PC-9 (cell line): ENCODE data around the gene CAPG. TPM values are rescaled to one million over a fixed set of nuclear protein-coding genes. Genes with fewer than 3 reads are reported as not detected.
A peak's percentile ranks its signal among the peaks of the same experiment; 100 is the strongest.

Source experiments
- BruUV-seq: library from RNA; stranded (reverse); fragments of 400-500 nt; replicated peaks from 2 replicates; lab custom pipeline; 2021; lab: Mats Ljungman, UMichigan
- CTCF ChIA-PET: fragments of 300-600 bp; sonication (Branson Sonifier 250); formaldehyde crosslinking; loops from one replicate; lab custom pipeline; 2022; ENCODE audit warnings: antibody characterized with exemption; lab: Charles Lee
- POLR2A ChIA-PET: fragments of 300-600 bp; sonication (Branson Sonifier 250); formaldehyde crosslinking; loops from one replicate; lab custom pipeline; 2022; ENCODE audit warnings: antibody characterized with exemption; ENCODE audit not compliant: unreplicated experiment; lab: Charles Lee
- DNase-seq, 2 experiments: peaks; one replicate each; pipeline versions ENCODE4 v3.0.0 to v3.0.0-alpha.2; 2015 to 2022; ENCODE audit warnings: mixed read lengths in 1 of 2
- H2AFZ ChIP-seq: fragments of 200-600 bp; sonication (generic); 2 replicates; pipeline ENCODE4 v1.8.1; 2017; ENCODE audit warnings: antibody characterized with exemption
- H3F3A ChIP-seq: fragments of 200-600 bp; sonication (generic); 2 replicates; pipeline ENCODE4 v1.8.1; 2017; ENCODE audit warnings: antibody characterized with exemption, mild to moderate bottlenecking, low read depth; ENCODE audit not compliant: insufficient read depth
- H3K27ac ChIP-seq: fragments of 200-600 bp; sonication (generic); 2 replicates; pipeline ENCODE4 v1.6.1; 2016; ENCODE audit warnings: mixed run types
- H3K27me3 ChIP-seq: fragments of 200-600 bp; sonication (generic); 2 replicates; pipeline ENCODE4 v1.6.1; 2016; ENCODE audit warnings: low read depth, mixed run types; ENCODE audit not compliant: insufficient read depth
- H3K36me3 ChIP-seq: fragments of 200-600 bp; sonication (generic); 2 replicates; pipeline ENCODE4 v1.6.1; 2016; ENCODE audit warnings: low read depth, mixed run types
- H3K4me1 ChIP-seq: fragments of 200-600 bp; sonication (generic); replicated peaks from 2 replicates; pipeline ENCODE4 v1.6.1; 2016; ENCODE audit warnings: mixed run types; ENCODE audit not compliant: insufficient read depth
- H3K4me2 ChIP-seq: fragments of 200-600 bp; sonication (generic); 2 replicates; pipeline ENCODE4 v1.6.1; 2017; ENCODE audit warnings: mixed run types
- H3K4me3 ChIP-seq: fragments of 200-600 bp; sonication (generic); 2 replicates; pipeline ENCODE4 v1.6.1; 2016; ENCODE audit warnings: mixed run types
- H3K79me2 ChIP-seq: fragments of 200-600 bp; sonication (generic); 2 replicates; pipeline ENCODE4 v1.6.1; 2017; ENCODE audit warnings: low read depth, mixed run types
- H3K9me2 ChIP-seq: fragments of 200-600 bp; sonication (generic); 2 replicates; pipeline ENCODE4 v1.8.1; 2017; ENCODE audit warnings: mild to moderate bottlenecking; ENCODE audit not compliant: insufficient read depth
- H3K9me3 ChIP-seq: fragments of 200-600 bp; sonication (generic); 2 replicates; pipeline ENCODE4 v1.8.1; 2016; ENCODE audit warnings: low read depth; ENCODE audit not compliant: insufficient read depth
- H4K20me1 ChIP-seq: fragments of 200-600 bp; sonication (generic); 2 replicates; pipeline ENCODE4 v1.8.1; 2017; ENCODE audit not compliant: insufficient read depth
- EZH2 ChIP-seq: fragments of 200-600 bp; sonication (generic); IDR thresholded peaks from 2 replicates; pipeline ENCODE4 v1.8.0; 2017; ENCODE audit warnings: antibody characterized with exemption, low read depth
- intact Hi-C: fragments of 100-400 bp; cut with micrococcal nuclease; formaldehyde crosslinking; loops from one replicate; pipeline ENCODE4 v1.10.0; 2022; ENCODE audit not compliant: unreplicated experiment
- total RNA-seq: library from RNA; stranded (reverse); gene quantifications from 2 replicates; pipeline ENCODE4 v1.2.3, GENCODE V29; 2021
- TF ChIP-seq, protein P1 (sequence below): fragments of 200-600 bp; sonication (generic); conservative IDR thresholded peaks from 2 replicates; pipeline ENCODE4 v1.6.1; 2017; ENCODE audit warnings: mixed run types, antibody characterized with exemption, mild to moderate bottlenecking, moderate library complexity

Gene CAPG
- total RNA-seq, 1 experiment from 2014 or later, result 417 TPM

DNA sequence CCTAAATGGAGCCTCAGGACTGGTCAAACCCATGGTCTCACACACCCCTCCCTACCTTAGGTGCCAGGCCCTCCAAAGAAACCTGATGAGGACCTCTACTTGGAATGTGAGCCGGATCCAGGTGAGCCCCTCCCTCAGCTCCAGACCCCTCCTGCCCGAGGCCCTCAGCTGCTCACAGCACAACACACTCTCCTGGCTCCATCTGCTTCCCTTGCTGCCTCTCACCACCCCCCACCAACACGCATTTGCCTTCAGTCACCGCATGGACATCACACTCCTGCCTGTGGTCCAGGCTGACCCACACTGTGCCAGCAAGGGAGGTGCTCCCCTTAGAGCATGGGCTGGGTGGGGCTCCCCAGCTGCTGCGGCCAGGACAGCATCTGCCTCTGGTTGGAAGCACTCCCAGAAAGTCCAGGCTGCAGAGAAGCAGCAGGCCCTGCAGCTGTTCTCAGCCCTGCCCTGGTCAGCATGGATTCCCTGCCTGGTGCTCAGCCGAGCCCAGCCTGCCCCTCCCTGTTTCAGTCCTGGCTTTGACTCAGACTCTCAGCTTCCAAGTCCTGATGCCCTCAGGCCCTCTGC lies 23.4 kb upstream of the CAPG start:
- H3K4me2 ChIP-seq, result no peak overlapping the region
- peaks cover 29% of the 10 kb centered on the region; the same call in 1 of the 2 replicates for H3F3A ChIP-seq
- H3K36me3 ChIP-seq, result no peaks in the 10 kb centered on the region
- no peaks in the 10 kb centered on the region for H3K27me3 ChIP-seq
- peak overlapping the region; percentile 16; the same call in 1 of the 2 replicates for H3K27ac ChIP-seq
- no peaks in the 10 kb centered on the region for H3K9me2 ChIP-seq
- H3K4me3 ChIP-seq, result no peak overlapping the region
- H2AFZ ChIP-seq, result no peak overlapping the region
- intact Hi-C loops, result no loop called here
- no peaks in the 10 kb centered on the region for H3K9me3 ChIP-seq
- BruUV-seq, result no TSS peak
- no peaks in the 10 kb centered on the region for H3K79me2 ChIP-seq
- H3K4me1 ChIP-seq, result peaks cover 38% of the 10 kb centered on the region
- DNase-seq, result peak; percentile 81 to 86
- no peak for TF ChIP-seq EZH2
- TF ChIP-seq, protein P1, sequence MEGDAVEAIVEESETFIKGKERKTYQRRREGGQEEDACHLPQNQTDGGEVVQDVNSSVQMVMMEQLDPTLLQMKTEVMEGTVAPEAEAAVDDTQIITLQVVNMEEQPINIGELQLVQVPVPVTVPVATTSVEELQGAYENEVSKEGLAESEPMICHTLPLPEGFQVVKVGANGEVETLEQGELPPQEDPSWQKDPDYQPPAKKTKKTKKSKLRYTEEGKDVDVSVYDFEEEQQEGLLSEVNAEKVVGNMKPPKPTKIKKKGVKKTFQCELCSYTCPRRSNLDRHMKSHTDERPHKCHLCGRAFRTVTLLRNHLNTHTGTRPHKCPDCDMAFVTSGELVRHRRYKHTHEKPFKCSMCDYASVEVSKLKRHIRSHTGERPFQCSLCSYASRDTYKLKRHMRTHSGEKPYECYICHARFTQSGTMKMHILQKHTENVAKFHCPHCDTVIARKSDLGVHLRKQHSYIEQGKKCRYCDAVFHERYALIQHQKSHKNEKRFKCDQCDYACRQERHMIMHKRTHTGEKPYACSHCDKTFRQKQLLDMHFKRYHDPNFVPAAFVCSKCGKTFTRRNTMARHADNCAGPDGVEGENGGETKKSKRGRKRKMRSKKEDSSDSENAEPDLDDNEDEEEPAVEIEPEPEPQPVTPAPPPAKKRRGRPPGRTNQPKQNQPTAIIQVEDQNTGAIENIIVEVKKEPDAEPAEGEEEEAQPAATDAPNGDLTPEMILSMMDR, result no peak
- ChIA-PET CTCF (no interaction called here), POLR2A (no interaction called here)
- H4K20me1 ChIP-seq, result no peaks in the 10 kb centered on the region

DNA sequence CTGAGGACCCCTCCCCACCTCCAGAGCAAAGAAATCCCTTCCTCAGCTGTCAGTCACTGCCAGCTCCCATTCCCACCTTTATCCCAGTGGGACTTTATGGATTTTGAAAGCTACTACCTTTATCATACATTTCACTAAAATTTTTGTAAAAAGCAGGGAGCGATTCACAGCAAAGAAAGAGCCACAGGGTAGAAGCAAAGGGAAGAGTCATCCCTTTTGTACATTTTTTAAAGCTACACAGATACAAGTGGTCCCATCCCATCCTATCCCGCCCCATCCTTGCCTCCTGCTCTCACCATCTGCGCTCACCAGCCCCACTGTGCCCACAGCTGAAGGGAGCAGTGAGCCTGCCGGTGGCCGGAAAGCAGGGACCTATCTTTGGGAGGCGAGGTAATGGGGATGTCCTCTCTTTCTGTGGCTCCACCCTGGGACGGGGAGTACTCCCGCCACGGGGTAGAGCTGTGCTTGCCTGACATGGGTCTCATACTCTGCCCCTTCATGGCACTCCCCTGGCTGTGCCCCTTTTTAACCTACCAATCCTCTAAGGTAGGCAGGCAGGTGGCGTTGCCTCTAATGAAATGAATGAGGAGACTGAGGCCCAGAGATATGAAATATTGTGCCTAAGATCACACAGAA lies 21.5 kb upstream of the CAPG start:
- H3K4me2 ChIP-seq, result no peak overlapping the region
- H3K79me2 ChIP-seq, result no peaks in the 10 kb centered on the region
- no peak overlapping the region for H3K27ac ChIP-seq
- H3K4me1 ChIP-seq, result peaks cover 23% of the 10 kb centered on the region
- H3K27me3 ChIP-seq, result no peaks in the 10 kb centered on the region
- no peaks in the 10 kb centered on the region for H3K9me3 ChIP-seq
- CTCF ChIA-PET, result no interaction called here
- H3K9me2 ChIP-seq, result no peaks in the 10 kb centered on the region
- no peak for TF ChIP-seq EZH2
- TF ChIP-seq, protein P1, result no peak
- H3F3A ChIP-seq, result peaks cover 21% of the 10 kb centered on the region; the same call in 1 of the 2 replicates
- H2AFZ ChIP-seq, result no peak overlapping the region
- DNase-seq, result no peak
- intact Hi-C loops, result no loop called here
- BruUV-seq, result no TSS peak
- H4K20me1 ChIP-seq, result no peaks in the 10 kb centered on the region
- no peaks in the 10 kb centered on the region for H3K36me3 ChIP-seq
- POLR2A ChIA-PET, result no interaction called here
- no peak overlapping the region for H3K4me3 ChIP-seq

DNA sequence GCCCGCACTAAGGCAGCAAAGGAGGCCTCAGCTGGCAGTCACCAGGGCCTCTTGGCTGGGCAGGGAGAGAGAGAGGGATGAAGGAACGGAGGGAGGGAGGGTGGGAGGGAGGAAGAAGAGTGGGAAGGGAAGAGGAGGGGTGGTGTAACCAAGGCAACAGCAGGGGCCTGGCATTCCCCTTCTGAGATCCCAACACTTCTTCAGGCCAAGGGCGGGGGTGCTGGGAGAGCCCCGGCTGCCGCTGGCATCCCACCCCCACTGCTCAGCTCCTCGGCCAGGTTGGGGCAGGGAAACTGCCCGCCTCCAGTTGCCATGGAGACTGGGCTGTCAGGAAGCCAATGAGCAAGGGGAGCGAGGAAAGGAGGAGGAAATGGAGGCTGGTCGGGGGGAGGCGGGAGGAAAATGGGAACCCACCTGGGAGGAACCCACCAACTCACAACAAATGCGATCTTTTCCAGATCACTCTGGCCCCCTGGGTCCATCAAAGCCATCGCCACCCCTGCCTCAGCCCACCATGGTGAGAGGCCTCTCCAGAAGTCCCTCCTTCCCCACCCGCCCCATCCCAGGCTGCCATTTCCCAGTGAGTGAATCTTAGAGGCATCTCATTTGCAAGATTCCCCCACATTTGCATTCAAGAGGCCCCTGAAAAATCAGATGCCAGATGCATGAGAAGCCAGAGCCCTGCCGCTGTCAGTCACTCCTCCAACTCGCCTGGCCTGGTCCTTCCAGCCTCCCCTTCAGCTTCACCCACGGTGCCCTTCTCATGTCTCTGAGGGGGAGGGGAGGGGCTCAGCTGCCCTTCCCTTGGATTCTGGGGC lies 20.8 kb upstream of the CAPG start:
- Histone ChIP-seq H3K27ac (no peak overlapping the region), H3K79me2 (no peaks in the 10 kb centered on the region), H4K20me1 (no peaks in the 10 kb centered on the region), H3F3A (peaks cover 19% of the 10 kb centered on the region; the same call in 1 of the 2 replicates), H3K27me3 (no peaks in the 10 kb centered on the region), H3K9me3 (no peaks in the 10 kb centered on the region), H3K4me2 (no peak overlapping the region), H3K36me3 (no peaks in the 10 kb centered on the region), H3K9me2 (no peaks in the 10 kb centered on the region), H2AFZ (no peak overlapping the region), H3K4me1 (peaks cover 21% of the 10 kb centered on the region), H3K4me3 (no peak overlapping the region)
- DNase-seq, result no peak
- no TSS peak for BruUV-seq
- ChIA-PET CTCF (no interaction called here), POLR2A (no interaction called here)
- TF ChIP-seq EZH2, result no peak
- TF ChIP-seq, protein P1, result no peak
- intact Hi-C loops, result no loop called here
